GM12892 (cell line): ENCODE measurements around the gene NISCH.

Experiments
- POLR2A ChIP-seq: IDR thresholded peaks from 2 replicates; pipeline ENCODE4 v1.6.1; 2011; ENCODE audit warnings: low read depth, low read length, control low read depth
- POLR2AphosphoS5 ChIP-seq: IDR thresholded peaks from 2 replicates; pipeline ENCODE4 v1.6.1; 2011; ENCODE audit warnings: low read depth, low read length, control low read depth
- TAF1 ChIP-seq: IDR thresholded peaks from 2 replicates; pipeline ENCODE4 v1.6.1; 2011; ENCODE audit warnings: low read depth, mild to moderate bottlenecking, control low read depth, low read length, borderline replicate concordance

DNA sequence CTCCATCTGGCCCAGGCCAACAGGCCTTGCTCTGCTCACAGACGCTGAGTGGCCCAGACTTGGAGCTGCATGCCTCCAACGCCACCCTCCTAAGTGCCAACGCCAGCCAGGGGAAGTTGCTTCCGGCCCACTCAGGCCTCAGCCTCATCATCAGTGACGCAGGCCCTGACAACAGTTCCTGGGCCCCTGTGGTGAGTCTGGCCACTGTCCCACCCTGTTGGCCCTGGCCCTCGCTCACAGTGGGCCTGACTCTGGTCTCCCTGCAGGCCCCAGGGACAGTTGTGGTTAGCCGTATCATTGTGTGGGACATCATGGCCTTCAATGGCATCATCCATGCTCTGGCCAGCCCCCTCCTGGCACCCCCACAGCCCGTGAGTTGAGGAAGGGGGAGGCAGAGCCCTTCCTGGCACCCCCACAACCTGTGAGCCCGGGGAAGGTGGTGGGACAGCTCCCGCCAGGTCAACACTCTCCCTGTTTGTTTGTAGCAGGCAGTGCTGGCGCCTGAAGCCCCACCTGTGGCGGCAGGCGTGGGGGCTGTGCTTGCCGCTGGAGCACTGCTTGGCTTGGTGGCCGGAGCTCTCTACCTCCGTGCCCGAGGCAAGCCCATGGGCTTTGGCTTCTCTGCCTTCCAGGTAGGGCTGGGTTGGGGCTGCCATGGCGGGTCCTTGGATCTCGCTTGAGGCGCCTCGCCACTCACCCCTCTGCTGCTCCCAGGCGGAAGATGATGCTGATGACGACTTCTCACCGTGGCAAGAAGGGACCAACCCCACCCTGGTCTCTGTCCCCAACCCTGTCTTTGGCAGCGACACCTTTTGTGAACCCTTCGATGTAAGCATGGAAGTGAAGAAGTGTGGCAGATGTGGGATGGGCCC lies 68.2 kb downstream of the NISCH start:
- TF ChIP-seq POLR2A (no peak), TAF1 (no peak), POLR2AphosphoS5 (no peak)
